Skeletal muscle tissue (tissue), 4 donors: ENCODE measurements around the gene GRID2. TPM values are rescaled to one million over a fixed set of nuclear protein-coding genes. Genes with fewer than 3 reads are reported as not detected.

Experiments used
- H3K27ac ChIP-seq: one replicate; pipeline ENCODE4 v1.7.0; 2013; ENCODE audit warnings: mild to moderate bottlenecking, low read depth, low read length, inconsistent platforms
- H3K27me3 ChIP-seq, 3 donors: one replicate each; pipeline ENCODE4 v1.7.0; 2013; ENCODE audit warnings: low read length in 3 of 3; ENCODE audit not compliant: control insufficient read depth in 3 of 3, insufficient read depth in 3 of 3
- H3K36me3 ChIP-seq, 3 donors: one replicate each; pipeline ENCODE4 v1.7.0; 2013; ENCODE audit warnings: low read length in 3 of 3; ENCODE audit not compliant: control insufficient read depth in 3 of 3, insufficient read depth in 3 of 3
- H3K4me1 ChIP-seq, 3 donors: one replicate each; pipeline ENCODE4 v1.7.0; 2013; ENCODE audit warnings: low read length in 3 of 3, mild to moderate bottlenecking in 3 of 3; ENCODE audit not compliant: control insufficient read depth in 3 of 3, insufficient read depth in 3 of 3
- H3K4me3 ChIP-seq, 3 donors: one replicate each; pipeline ENCODE4 v1.7.0; 2013; ENCODE audit warnings: low read length in 3 of 3
- H3K9ac ChIP-seq, 3 donors: one replicate each; pipeline ENCODE4 v1.7.0; 2013; ENCODE audit warnings: low read length in 3 of 3, mild to moderate bottlenecking in 3 of 3, moderate library complexity in 2 of 3, low read depth in 1 of 3
- H3K9me3 ChIP-seq, 3 donors: one replicate each; pipeline ENCODE4 v1.7.0; 2013; ENCODE audit warnings: low read length in 3 of 3; ENCODE audit not compliant: control insufficient read depth in 3 of 3
- total RNA-seq: library from RNA; depleted of rRNA; stranded (reverse); fragments of >200 nt; gene quantifications from one replicate; pipeline ENCODE4 v1.2.3, GENCODE V29; 2014
- donor health status: Osteomylitis.

Gene GRID2
- total RNA-seq, 1 donor from 2014 or later: 1.6 TPM

GRCh38 chr4:92714640-92715039, 410.9 kb downstream of the GRID2 start:
- Histone ChIP-seq H3K4me3 (no peak overlapping the region), H3K4me1 (no peaks in the 10 kb centered on the region), H3K27ac (no peak overlapping the region), H3K36me3 (no peaks in the 10 kb centered on the region), H3K9ac (no peak overlapping the region), H3K27me3 (no peaks in the 10 kb centered on the region), H3K9me3 (no peaks in the 10 kb centered on the region)

- Histone ChIP-seq H3K9me3 (no peaks in the 10 kb centered on the region), H3K4me1 (no peaks in the 10 kb centered on the region), H3K4me3 (no peak overlapping the region), H3K9ac (no peak overlapping the region), H3K36me3 (no peaks in the 10 kb centered on the region), H3K27me3 (no peaks in the 10 kb centered on the region), H3K27ac (no peak overlapping the region)
Observed at GRCh38 chr4:92733231-92733630, 429.5 kb downstream of the GRID2 start.

GRCh38 chr4:92735025-92735665, 431.4 kb downstream of the GRID2 start:
- Histone ChIP-seq H3K27me3 (no peaks in the 10 kb centered on the region), H3K4me1 (no peaks in the 10 kb centered on the region), H3K36me3 (no peaks in the 10 kb centered on the region), H3K9ac (no peak overlapping the region), H3K9me3 (no peaks in the 10 kb centered on the region), H3K27ac (no peak overlapping the region), H3K4me3 (no peak overlapping the region)

GRCh38 chr4:92760433-92760832, 456.7 kb downstream of the GRID2 start:
- no peak overlapping the region for H3K4me3 ChIP-seq
- no peaks in the 10 kb centered on the region for H3K27me3 ChIP-seq
- H3K4me1 ChIP-seq: no peaks in the 10 kb centered on the region
- no peak overlapping the region for H3K27ac ChIP-seq
- H3K36me3 ChIP-seq: no peaks in the 10 kb centered on the region
- no peak overlapping the region for H3K9ac ChIP-seq
- no peaks in the 10 kb centered on the region for H3K9me3 ChIP-seq

GRCh38 chr4:92776080-92776479, 472.3 kb downstream of the GRID2 start:
- H3K9me3 ChIP-seq: no peaks in the 10 kb centered on the region
- no peak overlapping the region for H3K9ac ChIP-seq
- no peak overlapping the region for H3K27ac ChIP-seq
- H3K4me3 ChIP-seq: no peak overlapping the region
- H3K4me1 ChIP-seq: no peaks in the 10 kb centered on the region
- no peaks in the 10 kb centered on the region for H3K27me3 ChIP-seq
- no peaks in the 10 kb centered on the region for H3K36me3 ChIP-seq

GRCh38 chr4:92789741-92790140, 486.0 kb downstream of the GRID2 start:
- Histone ChIP-seq H3K27ac (no peak overlapping the region), H3K36me3 (no peaks in the 10 kb centered on the region)

GRCh38 chr4:92791871-92792440, 488.2 kb downstream of the GRID2 start:
- Histone ChIP-seq H3K4me1 (no peaks in the 10 kb centered on the region), H3K9ac (no peak overlapping the region), H3K27ac (no peak overlapping the region), H3K36me3 (no peaks in the 10 kb centered on the region), H3K4me3 (no peak overlapping the region), H3K27me3 (no peaks in the 10 kb centered on the region), H3K9me3 (no peaks in the 10 kb centered on the region)

More at GRCh38 chr4:92789741-92790140, 486.0 kb downstream of the GRID2 start:
- Histone ChIP-seq H3K9me3 (no peaks in the 10 kb centered on the region), H3K4me3 (no peak overlapping the region), H3K27me3 (no peaks in the 10 kb centered on the region), H3K9ac (no peak overlapping the region), H3K4me1 (no peaks in the 10 kb centered on the region)

GRCh38 chr4:92809381-92809780, 505.6 kb downstream of the GRID2 start:
- Histone ChIP-seq H3K27ac (no peak overlapping the region), H3K4me3 (no peak overlapping the region), H3K36me3 (no peaks in the 10 kb centered on the region), H3K27me3 (no peaks in the 10 kb centered on the region), H3K9ac (no peak overlapping the region), H3K4me1 (no peaks in the 10 kb centered on the region), H3K9me3 (no peaks in the 10 kb centered on the region)

- Histone ChIP-seq H3K27me3 (no peaks in the 10 kb centered on the region), H3K36me3 (no peaks in the 10 kb centered on the region), H3K4me1 (no peaks in the 10 kb centered on the region), H3K9me3 (no peaks in the 10 kb centered on the region), H3K4me3 (no peak overlapping the region), H3K27ac (no peak overlapping the region), H3K9ac (no peak overlapping the region)
Observed at GRCh38 chr4:92812652-92813051, 508.9 kb downstream of the GRID2 start.

GRCh38 chr4:92814677-92815076, 510.9 kb downstream of the GRID2 start:
- no peak overlapping the region for H3K4me3 ChIP-seq
- H3K27ac ChIP-seq: no peak overlapping the region
- no peaks in the 10 kb centered on the region for H3K9me3 ChIP-seq
- no peaks in the 10 kb centered on the region for H3K27me3 ChIP-seq
- no peaks in the 10 kb centered on the region for H3K36me3 ChIP-seq
- no peaks in the 10 kb centered on the region for H3K4me1 ChIP-seq
- H3K9ac ChIP-seq: no peak overlapping the region
